GM12891 (cell line): ENCODE data around the gene PKD2.

Experiments
- POLR2A ChIP-seq: IDR thresholded peaks from 2 replicates; pipeline ENCODE4 v1.6.1; 2011; ENCODE audit warnings: low read depth, low read length, control low read depth
- POLR2AphosphoS5 ChIP-seq: IDR thresholded peaks from 2 replicates; pipeline ENCODE4 v1.6.1; 2011; ENCODE audit warnings: low read depth, low read length, control low read depth
- SPI1 ChIP-seq: IDR thresholded peaks from 2 replicates; pipeline ENCODE4 v1.6.1; 2011; ENCODE audit warnings: low read depth, low read length, control low read depth
- TAF1 ChIP-seq: IDR thresholded peaks from 2 replicates; pipeline ENCODE4 v1.6.1; 2011; ENCODE audit warnings: low read depth, low read length, control low read depth

DNA sequence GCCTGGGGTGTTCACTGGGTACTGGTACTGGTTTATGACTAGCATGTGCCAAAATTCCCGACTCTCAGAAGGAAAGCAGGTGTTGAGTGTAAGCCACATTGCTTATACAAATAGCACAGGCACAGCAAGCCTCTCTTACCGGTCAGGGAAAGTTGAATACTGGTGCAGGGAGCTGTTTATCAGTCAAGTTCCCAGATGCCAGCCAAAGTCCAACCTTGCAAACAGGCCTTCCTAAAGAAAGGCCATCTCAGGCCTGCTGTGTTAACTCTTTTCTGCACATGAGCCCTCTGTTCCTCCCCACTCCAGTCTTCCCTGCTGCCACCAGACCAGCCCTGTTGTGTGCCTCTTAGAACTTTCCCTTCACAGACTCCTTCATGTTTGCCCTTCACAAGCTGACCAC is 34.2 kb downstream of the PKD2 start:
- no peak for TF ChIP-seq POLR2A
- TF ChIP-seq SPI1, result no peak
- TF ChIP-seq TAF1, result no peak
- TF ChIP-seq POLR2AphosphoS5, result no peak
